Endothelial cell of umbilical vein (primary cell): ENCODE measurements around the gene SAYSD1. TPM values are rescaled to one million over a fixed set of nuclear protein-coding genes. Genes with fewer than 3 reads are reported as not detected.

Source experiments
- BruUV-seq: library from RNA; stranded (reverse); fragments of 400-500 nt; replicated peaks from 2 replicates; lab custom pipeline; 2021; lab: Mats Ljungman, UMichigan
- CTCF ChIA-PET: fragments of 300-600, 350-600 bp; sonication (Branson Sonifier 250); formaldehyde crosslinking; loops from one replicate; lab custom pipeline; 2021; ENCODE audit warnings: antibody characterized with exemption, inconsistent platforms; lab: Charles Lee
- POLR2A ChIA-PET: fragments of 300-600, 350-600 bp; sonication (Branson Sonifier 250); formaldehyde crosslinking; loops from one replicate; lab custom pipeline; 2021; ENCODE audit warnings: antibody characterized with exemption, inconsistent platforms; lab: Charles Lee
- DNase-seq: peaks from one replicate; pipeline ENCODE4 v3.0.0-alpha.2; 2011; ENCODE audit warnings: low read depth, low spot score
- FAIRE-seq: peaks from 2 replicates; lab custom pipeline; 2011; peaks lifted over from hg19 to GRCh38; lab: Jason Lieb, UNC
- H2AFZ ChIP-seq: 2 replicates; pipeline ENCODE4 v1.6.0; 2012; ENCODE audit warnings: low read depth, low read length, control low read depth, inconsistent platforms
- H3K27ac ChIP-seq: 2 replicates; pipeline ENCODE4 v1.5.1; 2011; ENCODE audit warnings: low read depth, mild to moderate bottlenecking, control low read depth, low read length, moderate library complexity; ENCODE audit not compliant: insufficient read depth
- H3K27me3 ChIP-seq, 2 experiments: 2 replicates each; pipeline versions ENCODE4 v1.6.0 to v1.6.1; 2011; ENCODE audit warnings: low read length in 2 of 2, mixed read lengths in 1 of 2; ENCODE audit not compliant: control insufficient read depth in 2 of 2, insufficient read depth in 2 of 2
- H3K36me3 ChIP-seq, 2 experiments: 2 replicates in 1 of 2; 3 replicates in 1 of 2; pipeline ENCODE4 v1.5.1; 2011; ENCODE audit warnings: low read length in 2 of 2, mild to moderate bottlenecking in 1 of 2, moderate library complexity in 1 of 2; ENCODE audit not compliant: control insufficient read depth in 2 of 2, insufficient read depth in 2 of 2; ENCODE audit errors: extremely low read depth in 1 of 2
- H3K4me1 ChIP-seq: 3 replicates; pipeline ENCODE4 v1.5.1; 2011; ENCODE audit warnings: mild to moderate bottlenecking, low read length; ENCODE audit not compliant: control insufficient read depth, insufficient read depth; ENCODE audit errors: extremely low read depth
- H3K4me2 ChIP-seq: 2 replicates; pipeline ENCODE4 v1.6.1; 2011; ENCODE audit warnings: low read length, control low read depth, mixed read lengths; ENCODE audit not compliant: insufficient read depth
- H3K4me3 ChIP-seq, 3 experiments: fragments of 200-600 bp in 1 of 3; sonication (generic), shearing (Covaris generic) in 1 of 3; replicated peaks in 1 of 3; 2 replicates each; pipeline ENCODE4 v1.5.1; 2011 to 2016; ENCODE audit warnings: control low read depth in 3 of 3, low read length in 3 of 3, mild to moderate bottlenecking in 2 of 3, inconsistent platforms in 1 of 3, low read depth in 1 of 3, moderate library complexity in 1 of 3; ENCODE audit not compliant: insufficient read depth in 1 of 3
- H3K79me2 ChIP-seq: 2 replicates; pipeline ENCODE4 v1.6.0; 2012; ENCODE audit warnings: low read length, inconsistent platforms; ENCODE audit not compliant: control insufficient read depth, insufficient read depth
- H3K9ac ChIP-seq: replicated peaks from 2 replicates; pipeline ENCODE3; 2011; ENCODE audit warnings: low read length, control low read depth; ENCODE audit not compliant: insufficient read depth; ENCODE audit errors: extremely low read depth
- H3K9me1 ChIP-seq: replicated peaks from 3 replicates; pipeline ENCODE4 v1.6.0; 2011; ENCODE audit warnings: mild to moderate bottlenecking, low read length; ENCODE audit not compliant: control insufficient read depth, insufficient read depth; ENCODE audit errors: extremely low read depth
- H3K9me3 ChIP-seq: replicated peaks from 2 replicates; pipeline ENCODE4 v1.5.1; 2012; ENCODE audit warnings: low read length, inconsistent platforms; ENCODE audit not compliant: control insufficient read depth, insufficient read depth
- H4K20me1 ChIP-seq: replicated peaks from 2 replicates; pipeline ENCODE3; 2011; ENCODE audit warnings: mild to moderate bottlenecking, low read length; ENCODE audit not compliant: control insufficient read depth, insufficient read depth; ENCODE audit errors: extremely low read depth
- EZH2 ChIP-seq: IDR thresholded peaks from 2 replicates; pipeline ENCODE4 v1.6.1; 2012; ENCODE audit warnings: borderline replicate concordance, low read depth, mild to moderate bottlenecking, moderate library complexity, low read length, inconsistent platforms; ENCODE audit not compliant: severe bottlenecking
- FOS ChIP-seq: IDR thresholded peaks from 2 replicates; pipeline ENCODE4 v1.6.1; 2011; ENCODE audit warnings: mild to moderate bottlenecking, low read length, moderate library complexity, borderline replicate concordance; ENCODE audit not compliant: insufficient read depth
- GATA2 ChIP-seq: IDR thresholded peaks from 2 replicates; pipeline ENCODE4 v1.7.0; 2011; ENCODE audit warnings: low read depth, mild to moderate bottlenecking, moderate library complexity, mixed read lengths, low read length; ENCODE audit not compliant: insufficient read length, insufficient read depth
- JUN ChIP-seq: IDR thresholded peaks from 2 replicates; pipeline ENCODE4 v1.6.1; 2011; ENCODE audit warnings: borderline replicate concordance, low read depth; ENCODE audit not compliant: insufficient read length, insufficient read depth
- MYC ChIP-seq: IDR thresholded peaks from one replicate; pipeline ENCODE4 v1.6.1; 2011; ENCODE audit warnings: mild to moderate bottlenecking, low read depth, low read length
- POLR2A ChIP-seq: IDR thresholded peaks from 2 replicates; pipeline ENCODE4 v1.6.1; 2012; ENCODE audit warnings: low read depth, mild to moderate bottlenecking, control low read depth, low read length
- POLR2AphosphoS5 ChIP-seq: IDR thresholded peaks from 2 replicates; pipeline ENCODE4 v1.6.1; 2012; ENCODE audit warnings: low read depth, mild to moderate bottlenecking, control low read depth, low read length, moderate library complexity; ENCODE audit not compliant: insufficient read depth
- dilution Hi-C: fragments of 300-500 bp; cut with MboI; formaldehyde crosslinking; loops from one replicate; pipeline ENCODE4 v1.15.0; 2019; ENCODE audit warnings: low sequenced_read_pairs; ENCODE audit not compliant: extremely low pct_ligation_motif_present
- intact Hi-C: fragments of 100-400 bp; cut with micrococcal nuclease; formaldehyde crosslinking; loops from one replicate; pipeline ENCODE4 v1.10.0; 2022
- polyA plus RNA-seq, 4 experiments: library from polyadenylated mRNA; depleted of rRNA in 3 of 4; stranded (reverse) in 3 of 4; unstranded in 1 of 4; fragments of >200 nt; gene quantifications; 2 replicates each; pipeline versions ENCODE4 v1.2.1 to v1.2.3, GENCODE V29; 2011 to 2012; ENCODE audit warnings: missing spikeins in 1 of 4
- total RNA-seq: library from RNA; stranded (reverse); gene quantifications from 2 replicates; pipeline ENCODE4 v1.2.3, GENCODE V29; 2021
- TF ChIP-seq, protein P1 (sequence below): IDR thresholded peaks from 2 replicates; pipeline ENCODE4 v1.6.1; 2011; ENCODE audit not compliant: insufficient read depth, insufficient read length
- TF ChIP-seq, protein P2 (sequence below), 2 donors: IDR thresholded peaks; 1 replicate in 1 of 2; 2 replicates in 1 of 2; pipeline ENCODE4 v1.5.1; 2011; ENCODE audit warnings: low read length in 2 of 2, mild to moderate bottlenecking in 2 of 2, moderate library complexity in 2 of 2, control low read depth in 1 of 2, inconsistent platforms in 1 of 2, low read depth in 1 of 2; ENCODE audit not compliant: insufficient read depth in 1 of 2; ENCODE audit errors: extremely low read depth in 1 of 2

SAYSD1 gene
- total and polyA plus RNA-seq, 2 donors (not counting 3 experiments of a cell fraction or from before 2014, with no cell fraction given) = 9.0 to 9.7 TPM

DNA sequence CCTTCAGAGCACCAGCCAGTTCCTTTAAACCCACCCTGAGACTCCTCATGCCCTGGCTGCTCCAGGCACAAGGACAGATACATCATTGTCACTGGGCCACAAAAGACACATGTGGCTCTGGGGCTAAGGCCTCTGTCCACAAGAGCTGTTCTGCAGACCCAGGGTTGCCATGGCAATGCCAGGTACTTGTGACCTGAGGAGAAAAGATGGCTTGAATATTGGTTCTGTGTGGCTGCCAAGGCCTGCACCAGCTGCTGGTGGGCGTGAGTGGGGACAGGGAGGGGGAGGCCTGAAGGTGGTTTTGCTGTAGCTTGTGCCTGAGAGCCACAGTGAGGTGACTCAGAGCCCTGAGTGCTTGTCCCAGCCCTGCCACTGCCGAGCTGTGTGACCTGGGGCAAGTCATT lies 31.8 kb downstream of the SAYSD1 start:
- Histone ChIP-seq H3K9me1 (no peaks in the 10 kb centered on the region), H2AFZ (no peak overlapping the region), H3K9ac (no peak overlapping the region), H3K27me3 (peaks cover 0 to 8% of the 10 kb centered on the region in 2 experiments), H3K79me2 (no peaks in the 10 kb centered on the region), H3K4me3 (no peak overlapping the region), H3K4me2 (no peak overlapping the region), H3K4me1 (no peaks in the 10 kb centered on the region), H3K9me3 (no peaks in the 10 kb centered on the region), H3K27ac (no peak overlapping the region), H4K20me1 (no peaks in the 10 kb centered on the region), H3K36me3 (no peaks in the 10 kb centered on the region)
- ChIA-PET CTCF (no interaction called here), POLR2A (no interaction called here)
- dilution Hi-C loops = no loop called here
- no TSS peak for BruUV-seq
- FAIRE-seq (no peak), DNase-seq (no peak)
- intact Hi-C loops = no loop called here
- TF ChIP-seq FOS (no peak), EZH2 (no peak), JUN (no peak), POLR2A (no peak), GATA2 (no peak), MYC (no peak), POLR2AphosphoS5 (no peak)
- TF ChIP-seq, protein P1, sequence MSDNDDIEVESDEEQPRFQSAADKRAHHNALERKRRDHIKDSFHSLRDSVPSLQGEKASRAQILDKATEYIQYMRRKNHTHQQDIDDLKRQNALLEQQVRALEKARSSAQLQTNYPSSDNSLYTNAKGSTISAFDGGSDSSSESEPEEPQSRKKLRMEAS = no peak
- TF ChIP-seq, protein P2, sequence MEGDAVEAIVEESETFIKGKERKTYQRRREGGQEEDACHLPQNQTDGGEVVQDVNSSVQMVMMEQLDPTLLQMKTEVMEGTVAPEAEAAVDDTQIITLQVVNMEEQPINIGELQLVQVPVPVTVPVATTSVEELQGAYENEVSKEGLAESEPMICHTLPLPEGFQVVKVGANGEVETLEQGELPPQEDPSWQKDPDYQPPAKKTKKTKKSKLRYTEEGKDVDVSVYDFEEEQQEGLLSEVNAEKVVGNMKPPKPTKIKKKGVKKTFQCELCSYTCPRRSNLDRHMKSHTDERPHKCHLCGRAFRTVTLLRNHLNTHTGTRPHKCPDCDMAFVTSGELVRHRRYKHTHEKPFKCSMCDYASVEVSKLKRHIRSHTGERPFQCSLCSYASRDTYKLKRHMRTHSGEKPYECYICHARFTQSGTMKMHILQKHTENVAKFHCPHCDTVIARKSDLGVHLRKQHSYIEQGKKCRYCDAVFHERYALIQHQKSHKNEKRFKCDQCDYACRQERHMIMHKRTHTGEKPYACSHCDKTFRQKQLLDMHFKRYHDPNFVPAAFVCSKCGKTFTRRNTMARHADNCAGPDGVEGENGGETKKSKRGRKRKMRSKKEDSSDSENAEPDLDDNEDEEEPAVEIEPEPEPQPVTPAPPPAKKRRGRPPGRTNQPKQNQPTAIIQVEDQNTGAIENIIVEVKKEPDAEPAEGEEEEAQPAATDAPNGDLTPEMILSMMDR (IDR thresholded peaks at IDR 0.05; ENCODE audit: extremely low read depth in 1 of 2, insufficient read depth in 1 of 2, low read depth in 1 of 2, low read length in 2 of 2) = no peak
